BJ (cell line): ENCODE measurements around the gene FOLR3. TPM values are rescaled to one million over a fixed set of nuclear protein-coding genes. Genes with fewer than 3 reads are reported as not detected.

Experiments
- CTCF ChIA-PET: fragments of 350-600 bp; formaldehyde crosslinking; extraction: SDS; loops from one replicate; lab custom pipeline; 2021; ENCODE audit warnings: antibody characterized with exemption, inconsistent platforms; lab: Yijun Ruan, JAX
- POLR2A ChIA-PET: fragments of 300-600 bp; sonication (Branson Sonifier 250); formaldehyde crosslinking; extraction: SDS; loops from one replicate; lab custom pipeline; 2021; ENCODE audit warnings: antibody characterized with exemption; lab: Charles Lee
- DNase-seq: peaks from one replicate; pipeline ENCODE4 v3.0.0-alpha.2; 2011; ENCODE audit warnings: low read depth
- H3K27me3 ChIP-seq: 2 replicates; pipeline ENCODE4 v1.6.0; 2011; ENCODE audit warnings: low read length; ENCODE audit not compliant: control insufficient read depth, insufficient read depth
- H3K36me3 ChIP-seq: 2 replicates; pipeline ENCODE4 v1.5.1; 2011; ENCODE audit warnings: low read length; ENCODE audit not compliant: control insufficient read depth, insufficient read depth
- H3K4me3 ChIP-seq: 2 replicates; pipeline ENCODE4 v1.5.1; 2011; ENCODE audit warnings: low read depth, mild to moderate bottlenecking, control low read depth, low read length
- polyA plus RNA-seq: library from polyadenylated mRNA; depleted of rRNA; stranded (reverse); fragments of >200 nt; gene quantifications from 2 replicates; pipeline ENCODE4 v1.2.3, GENCODE V29; 2011
- TF ChIP-seq, protein P1 (sequence below): IDR thresholded peaks from 2 replicates; pipeline ENCODE4 v1.5.1; 2011; ENCODE audit warnings: low read depth, mild to moderate bottlenecking, control low read depth, inconsistent platforms, low read length, moderate library complexity; ENCODE audit not compliant: insufficient read depth

The FOLR3 gene
- polyA plus RNA-seq, 1 experiment, result 0.85 TPM

DNA sequence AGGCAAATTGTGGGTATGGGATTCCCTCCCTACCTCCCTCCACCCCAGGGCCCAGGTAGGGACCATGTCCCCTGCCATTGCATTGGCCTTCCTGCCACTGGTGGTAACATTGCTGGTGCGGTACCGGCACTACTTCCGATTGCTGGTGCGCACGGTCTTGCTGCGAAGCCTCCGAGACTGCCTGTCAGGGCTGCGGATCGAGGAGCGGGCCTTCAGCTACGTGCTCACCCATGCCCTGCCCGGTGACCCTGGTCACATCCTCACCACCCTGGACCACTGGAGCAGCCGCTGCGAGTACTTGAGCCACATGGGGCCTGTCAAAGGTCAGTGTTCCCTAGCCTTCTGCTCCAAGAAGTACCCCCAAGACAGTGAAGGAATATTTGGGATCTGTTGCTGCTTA, 29.6 kb upstream of the FOLR3 start, which contains the start of gene TOMT:
Gene TOMT, plus strand, starts transcription at position 37 of the 400 bp plus-strand sequence. Its CDS starts 28 bp downstream, at position 65.
- Histone ChIP-seq H3K27me3 (no peaks in the 10 kb centered on the region), H3K4me3 (no peak within 1 kb of the TSS), H3K36me3 (peaks cover 12% of the 10 kb centered on the region)
- TF ChIP-seq, protein P1, sequence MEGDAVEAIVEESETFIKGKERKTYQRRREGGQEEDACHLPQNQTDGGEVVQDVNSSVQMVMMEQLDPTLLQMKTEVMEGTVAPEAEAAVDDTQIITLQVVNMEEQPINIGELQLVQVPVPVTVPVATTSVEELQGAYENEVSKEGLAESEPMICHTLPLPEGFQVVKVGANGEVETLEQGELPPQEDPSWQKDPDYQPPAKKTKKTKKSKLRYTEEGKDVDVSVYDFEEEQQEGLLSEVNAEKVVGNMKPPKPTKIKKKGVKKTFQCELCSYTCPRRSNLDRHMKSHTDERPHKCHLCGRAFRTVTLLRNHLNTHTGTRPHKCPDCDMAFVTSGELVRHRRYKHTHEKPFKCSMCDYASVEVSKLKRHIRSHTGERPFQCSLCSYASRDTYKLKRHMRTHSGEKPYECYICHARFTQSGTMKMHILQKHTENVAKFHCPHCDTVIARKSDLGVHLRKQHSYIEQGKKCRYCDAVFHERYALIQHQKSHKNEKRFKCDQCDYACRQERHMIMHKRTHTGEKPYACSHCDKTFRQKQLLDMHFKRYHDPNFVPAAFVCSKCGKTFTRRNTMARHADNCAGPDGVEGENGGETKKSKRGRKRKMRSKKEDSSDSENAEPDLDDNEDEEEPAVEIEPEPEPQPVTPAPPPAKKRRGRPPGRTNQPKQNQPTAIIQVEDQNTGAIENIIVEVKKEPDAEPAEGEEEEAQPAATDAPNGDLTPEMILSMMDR, result no peak
- ChIA-PET POLR2A (no interaction called here), CTCF (interaction anchor here (1.4 kb wide), 1 partner anchor 132 kb away, joined by 3 read pairs; no protein-coding TSS in a partner anchor)
- no peak for DNase-seq

DNA sequence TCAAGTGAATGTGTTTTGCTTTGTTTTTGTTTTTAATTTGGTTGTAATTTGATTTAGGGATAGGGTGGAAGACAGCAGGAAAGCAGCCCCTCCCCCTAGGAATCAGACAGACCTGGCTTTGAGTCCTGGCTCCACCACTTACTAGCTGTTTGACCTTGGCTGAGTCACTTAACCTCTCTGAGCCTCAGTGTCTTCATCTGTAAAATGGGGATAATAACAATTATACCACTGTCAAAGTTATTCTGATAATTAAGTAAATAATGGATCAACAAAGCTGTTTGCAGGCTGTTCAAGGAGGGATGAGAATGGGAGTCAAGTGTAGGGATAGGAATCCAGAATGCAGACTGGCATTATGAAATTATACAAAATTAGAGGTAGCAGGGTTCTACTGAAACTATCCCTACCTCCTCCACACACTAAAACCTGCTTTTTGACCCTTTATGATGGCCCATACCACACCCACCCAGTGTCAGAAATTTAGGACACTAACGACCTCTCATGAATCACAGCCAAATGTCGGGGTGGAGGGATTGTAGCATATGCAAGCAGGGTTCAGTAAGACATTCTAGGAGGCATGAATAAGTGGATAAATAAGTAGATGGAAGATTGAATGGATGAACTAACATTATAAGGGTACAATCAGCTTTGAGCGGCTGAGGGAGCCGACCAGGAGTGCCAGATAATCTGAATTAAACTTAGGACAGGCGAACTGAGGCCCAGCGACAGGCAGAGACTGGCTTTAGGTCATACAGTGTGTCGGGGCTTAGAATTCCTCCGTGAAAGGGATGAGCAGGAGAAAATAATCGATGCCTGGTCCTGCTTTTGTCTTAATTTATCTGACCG, 24.0 kb upstream of the FOLR3 start:
- DNase-seq, result no peak
- TF ChIP-seq, protein P1, result no peak
- CTCF ChIA-PET, result interaction anchor here (1.0 to 3.8 kb wide), 3 partner anchors 33 to 86 kb away, joined by 3 to 17 read pairs (median 6); no protein-coding TSS in a partner anchor
- Histone ChIP-seq H3K36me3 (peaks cover 12% of the 10 kb centered on the region), H3K4me3 (peak overlapping the region; percentile 63), H3K27me3 (no peaks in the 10 kb centered on the region)
- POLR2A ChIA-PET, result interaction anchor here (0.9 to 1.8 kb wide), 2 partner anchors 33 to 42 kb away, joined by 4 to 10 read pairs; no protein-coding TSS in a partner anchor

- CTCF ChIA-PET, result interaction anchor here (1.1 to 3.8 kb wide), 6 partner anchors 17 to 319 kb away, joined by 3 to 17 read pairs (median 4); no protein-coding TSS in a partner anchor
- H3K4me3 ChIP-seq, result peak within 1 kb of the TSS; percentile 63
- H3K36me3 ChIP-seq, result peaks cover 12% of the 10 kb centered on the region
- POLR2A ChIA-PET, result interaction anchor here (0.6 to 1.8 kb wide), 3 partner anchors 12 to 41 kb away, joined by 3 to 10 read pairs (median 4); no protein-coding TSS in a partner anchor
- DNase-seq, result peak; percentile 98
- H3K27me3 ChIP-seq, result no peaks in the 10 kb centered on the region
- TF ChIP-seq, protein P1, result no peak
Observed at GRCh38 chr11:72112143-72112977, 23.2 kb upstream of the FOLR3 start, which contains the start of gene ANAPC15. ANAPC15 (minus strand) TSS chr11:72112695; CDS start chr11:72111276, 1,419 bp downstream.

DNA sequence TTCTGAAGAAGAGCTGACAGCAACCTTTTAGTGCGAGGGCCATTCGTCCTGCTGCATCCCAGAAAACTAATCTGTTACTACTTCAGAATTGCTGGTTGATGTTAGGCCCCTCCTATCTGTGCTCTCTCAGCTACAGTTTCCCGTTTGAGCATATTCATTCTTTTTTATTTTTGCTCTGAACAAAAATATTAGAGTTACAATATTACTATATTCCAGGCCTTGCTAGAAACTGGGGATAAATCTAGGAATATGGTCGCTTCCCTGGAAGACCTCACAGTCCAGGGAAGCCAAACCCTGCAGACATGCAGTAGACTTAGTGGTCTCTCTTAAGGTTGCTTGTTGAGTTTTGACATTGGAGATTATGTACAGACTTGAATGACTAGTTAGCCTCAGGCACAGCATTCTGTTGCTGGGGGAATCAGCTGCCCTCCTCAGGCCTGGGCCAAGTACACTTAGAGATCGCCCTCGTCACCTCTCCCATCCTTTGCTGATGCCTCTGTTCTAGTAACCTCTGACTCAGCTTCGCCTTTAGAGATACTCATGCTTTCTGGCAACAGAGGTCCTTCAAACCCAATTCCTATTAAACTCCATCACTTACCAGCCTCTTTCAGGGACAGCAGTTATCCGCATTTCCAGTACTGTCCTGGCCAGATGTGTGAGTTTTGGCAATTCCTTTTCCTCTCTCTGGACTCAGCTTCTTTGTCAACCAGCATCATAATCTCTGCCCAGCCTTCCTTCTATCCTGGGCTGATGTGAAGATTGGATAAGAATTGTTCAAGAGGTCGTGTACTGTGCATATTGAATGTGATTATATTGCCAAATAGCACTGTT, 22.3 kb upstream of the FOLR3 start:
- Histone ChIP-seq H3K4me3 (peak overlapping the region; percentile 63), H3K36me3 (peaks cover 12% of the 10 kb centered on the region), H3K27me3 (no peaks in the 10 kb centered on the region)
- CTCF ChIA-PET, result interaction anchor here (1.1 to 3.8 kb wide), 6 partner anchors 17 to 318 kb away, joined by 3 to 17 read pairs (median 4); no protein-coding TSS in a partner anchor
- TF ChIP-seq, protein P1, result no peak
- POLR2A ChIA-PET, result interaction anchor here (0.6 to 1.8 kb wide), 3 partner anchors 13 to 40 kb away, joined by 3 to 10 read pairs (median 4); no protein-coding TSS in a partner anchor
- DNase-seq, result peak; percentile 61
